Activated CD4-positive, alpha-beta T cell treated with anti-CD3 and anti-CD28 coated beads, Interleukin-2, amount 50 U/mL, for 24 hours (primary cell): ENCODE measurements around the gene CBX4.

Experiments
- DNase-seq, 2 donors: peaks; one replicate each; pipeline ENCODE4 v3.0.0-alpha.2; 2020; ENCODE audit warnings: low read depth in 1 of 2, low spot score in 1 of 2

CBX4 gene

GRCh38 chr17:79842656-79843473 lies 3.6 kb upstream of the CBX4 start:
- DNase-seq, result no peak

GRCh38 chr17:79842136-79842655 lies 3.0 kb upstream of the CBX4 start:
- DNase-seq, result no peak

GRCh38 chr17:79841369-79842135 lies 2.3 kb upstream of the CBX4 start:
- no peak for DNase-seq

- DNase-seq, result no peak
Observed at GRCh38 chr17:79840989-79841286, 1.7 kb upstream of the CBX4 start.

GRCh38 chr17:79840269-79840988 lies 1.2 kb upstream of the CBX4 start:
- DNase-seq, result no peak

- DNase-seq, result no peak
Observed at GRCh38 chr17:79838522-79839274, 542 bp downstream of the CBX4 start.

GRCh38 chr17:79837888-79838521 lies 1.2 kb downstream of the CBX4 start:
- no peak for DNase-seq

- no peak for DNase-seq
Observed at GRCh38 chr17:79836972-79837887, 2.0 kb downstream of the CBX4 start.

GRCh38 chr17:79836510-79836971 lies 2.7 kb downstream of the CBX4 start:
- DNase-seq, result no peak

- DNase-seq, result no peak
Observed at GRCh38 chr17:79835953-79836509, 3.2 kb downstream of the CBX4 start.

GRCh38 chr17:79835470-79835899 lies 3.8 kb downstream of the CBX4 start:
- DNase-seq, result no peak

- no peak for DNase-seq
Observed at GRCh38 chr17:79834565-79835469, 4.4 kb downstream of the CBX4 start.

- DNase-seq, result no peak
Observed at GRCh38 chr17:79833744-79834564, 5.3 kb downstream of the CBX4 start.

- DNase-seq, result no peak
Observed at GRCh38 chr17:79833110-79833450, 6.2 kb downstream of the CBX4 start.

GRCh38 chr17:79832218-79833109 lies 6.8 kb downstream of the CBX4 start:
- no peak for DNase-seq
